Activated CD8-positive, alpha-beta memory T cell treated with anti-CD3 and anti-CD28 coated beads, Interleukin-2, amount 50 U/mL, for 24 hours (primary cell): ENCODE data around the gene SREBF1.

Experiments
- DNase-seq: peaks from one replicate; pipeline ENCODE4 v3.0.0-alpha.2; 2020; ENCODE audit errors: extremely low read depth

Gene SREBF1

DNA sequence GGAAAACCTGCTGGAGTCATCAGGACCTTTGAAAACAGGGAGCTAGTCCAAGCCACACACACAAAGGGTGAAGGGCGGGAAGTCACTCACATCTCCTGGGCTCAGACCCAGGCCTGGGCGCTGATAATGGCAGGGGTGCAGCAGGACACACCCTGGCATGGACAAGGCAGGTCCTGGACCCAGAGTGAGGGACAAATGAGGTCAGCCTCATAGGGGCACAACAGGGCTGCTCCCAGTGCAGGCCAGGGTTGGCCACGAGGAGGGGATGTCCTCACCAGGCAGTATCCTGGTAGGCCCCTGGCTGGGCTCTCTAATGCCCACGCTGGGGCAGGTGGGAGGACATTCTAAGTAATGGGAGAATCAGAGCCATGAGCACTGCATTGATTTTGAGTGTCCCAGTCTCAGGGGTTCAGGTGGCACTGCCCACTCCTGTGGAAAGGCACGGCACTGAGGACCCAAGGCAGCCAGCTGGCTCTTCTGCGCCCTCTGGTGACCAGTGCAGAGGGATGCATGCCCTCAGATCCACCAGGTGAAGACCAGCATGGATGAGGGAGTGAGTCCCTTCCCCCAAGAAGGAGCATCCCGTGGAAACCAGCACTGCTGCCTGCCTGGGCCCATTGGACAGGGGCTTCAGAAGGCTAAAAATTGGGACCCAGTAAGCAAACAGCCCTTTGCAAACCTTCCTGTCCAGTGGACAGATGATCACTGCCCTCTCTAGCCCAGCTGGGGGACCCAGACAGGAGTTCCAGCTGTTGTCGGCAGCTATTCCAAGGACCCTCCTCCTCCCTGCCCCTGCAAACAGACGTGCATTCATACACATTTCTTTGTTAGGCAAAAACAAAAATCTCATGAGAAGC is 23.4 kb upstream of the SREBF1 start:
- DNase-seq = no peak

DNA sequence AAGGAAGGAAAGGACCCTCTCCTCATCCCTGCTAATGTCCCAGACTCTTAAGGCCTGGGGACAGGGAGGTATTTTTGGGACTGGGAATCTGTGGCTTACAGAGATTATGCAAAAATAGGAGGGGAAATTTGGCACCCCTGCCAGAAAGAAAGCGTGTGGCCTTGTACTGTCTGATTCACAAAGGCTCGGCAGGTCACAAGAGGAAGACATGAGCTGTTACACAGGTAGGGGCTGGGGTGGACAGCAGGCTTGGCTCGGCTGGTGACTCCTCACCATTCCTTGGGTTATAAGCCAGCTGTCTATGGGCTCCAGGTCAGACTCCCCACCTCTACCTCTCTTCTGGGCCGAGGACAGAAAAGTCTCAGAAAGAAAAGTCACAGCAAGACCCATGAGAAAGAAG is 20.7 kb upstream of the SREBF1 start:
- no peak for DNase-seq

DNA sequence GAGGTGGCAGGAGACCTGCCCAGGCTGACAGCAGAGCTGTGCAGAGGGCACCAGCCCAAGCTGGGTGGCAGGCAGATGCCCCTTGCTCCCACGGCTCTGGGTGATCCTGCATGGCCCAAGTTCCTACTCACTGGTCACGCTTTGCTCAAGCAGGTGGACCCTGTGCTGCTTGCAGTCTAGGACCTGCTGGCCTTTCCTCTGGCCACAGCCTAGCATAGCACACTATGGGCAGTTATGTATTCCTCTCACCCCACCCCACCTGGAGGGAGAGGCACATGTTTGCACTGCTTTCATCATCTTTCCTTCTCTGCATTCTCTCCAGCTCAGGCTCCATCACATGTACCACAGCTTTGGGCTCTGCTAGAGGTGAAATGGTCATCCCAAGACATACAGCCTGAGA is 19.6 kb upstream of the SREBF1 start:
- no peak for DNase-seq

DNA sequence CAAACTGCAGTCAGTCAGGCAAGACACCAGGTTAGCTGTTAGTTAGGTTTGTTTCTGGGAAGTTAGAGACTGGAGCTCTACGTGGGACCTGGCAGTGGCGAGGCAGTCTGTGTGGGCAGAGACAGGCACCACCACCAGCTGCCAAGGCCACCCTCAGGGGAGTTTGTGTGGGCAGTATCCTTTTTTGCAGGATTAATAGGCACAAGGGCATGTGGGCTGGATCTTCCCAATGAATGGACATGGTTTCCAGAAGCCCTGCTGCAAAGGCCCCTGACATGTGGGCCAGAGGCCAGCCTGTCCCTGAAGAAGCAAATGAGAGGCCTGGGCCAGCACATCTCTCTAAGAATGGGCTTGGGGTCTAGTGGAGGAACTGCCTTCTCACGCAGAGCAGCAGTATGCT is 19.2 kb upstream of the SREBF1 start:
- no peak for DNase-seq

DNA sequence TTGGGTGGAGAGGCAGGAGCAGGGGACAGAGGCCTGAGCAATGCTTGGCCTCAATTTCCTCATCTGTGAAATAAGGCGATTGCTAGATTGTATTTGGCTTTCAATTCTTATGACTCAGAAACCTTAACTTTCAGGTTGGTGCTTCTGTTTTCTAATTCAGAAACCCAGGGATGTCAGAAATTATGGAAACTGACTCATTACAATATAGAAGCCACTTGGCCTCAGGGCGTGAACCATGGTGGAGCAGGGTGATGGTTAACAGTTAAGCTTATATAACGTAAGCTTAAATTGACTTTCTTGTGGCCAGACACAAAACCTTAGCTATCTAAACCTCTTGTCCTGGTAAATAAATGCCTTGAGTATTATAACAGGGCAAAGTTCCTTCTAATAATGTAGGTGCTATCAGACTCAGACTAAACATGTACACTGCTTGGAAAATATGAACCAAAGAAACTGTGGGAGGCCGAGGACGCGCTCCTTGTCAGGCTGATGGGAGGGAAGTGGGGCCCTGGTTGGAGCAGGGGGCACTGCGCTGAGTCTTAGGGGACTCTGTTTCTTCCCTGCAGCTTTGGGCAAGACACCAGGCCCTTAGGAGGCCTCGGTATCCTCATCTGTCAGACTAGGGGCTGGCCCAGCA is 17.1 kb upstream of the SREBF1 start:
- DNase-seq = no peak

DNA sequence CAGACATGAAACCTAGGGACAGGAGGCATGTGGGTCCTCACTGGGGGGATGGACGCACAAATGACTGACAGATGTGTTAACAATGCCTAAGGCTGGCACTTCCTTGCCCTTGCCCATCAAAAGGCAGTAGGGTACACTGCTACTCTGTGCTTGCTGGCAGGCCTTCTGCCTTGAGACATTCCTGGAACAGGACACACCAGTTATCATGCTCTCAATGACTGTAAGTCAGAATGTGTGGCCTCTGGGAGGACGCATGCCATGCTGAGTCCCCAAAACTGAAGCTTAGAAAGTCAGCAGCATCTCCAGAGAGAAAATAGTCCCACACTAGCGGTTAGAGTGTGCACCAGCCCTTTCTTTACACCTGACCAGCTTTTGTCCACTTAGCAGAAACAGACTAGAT is 16.1 kb upstream of the SREBF1 start:
- DNase-seq = no peak

DNA sequence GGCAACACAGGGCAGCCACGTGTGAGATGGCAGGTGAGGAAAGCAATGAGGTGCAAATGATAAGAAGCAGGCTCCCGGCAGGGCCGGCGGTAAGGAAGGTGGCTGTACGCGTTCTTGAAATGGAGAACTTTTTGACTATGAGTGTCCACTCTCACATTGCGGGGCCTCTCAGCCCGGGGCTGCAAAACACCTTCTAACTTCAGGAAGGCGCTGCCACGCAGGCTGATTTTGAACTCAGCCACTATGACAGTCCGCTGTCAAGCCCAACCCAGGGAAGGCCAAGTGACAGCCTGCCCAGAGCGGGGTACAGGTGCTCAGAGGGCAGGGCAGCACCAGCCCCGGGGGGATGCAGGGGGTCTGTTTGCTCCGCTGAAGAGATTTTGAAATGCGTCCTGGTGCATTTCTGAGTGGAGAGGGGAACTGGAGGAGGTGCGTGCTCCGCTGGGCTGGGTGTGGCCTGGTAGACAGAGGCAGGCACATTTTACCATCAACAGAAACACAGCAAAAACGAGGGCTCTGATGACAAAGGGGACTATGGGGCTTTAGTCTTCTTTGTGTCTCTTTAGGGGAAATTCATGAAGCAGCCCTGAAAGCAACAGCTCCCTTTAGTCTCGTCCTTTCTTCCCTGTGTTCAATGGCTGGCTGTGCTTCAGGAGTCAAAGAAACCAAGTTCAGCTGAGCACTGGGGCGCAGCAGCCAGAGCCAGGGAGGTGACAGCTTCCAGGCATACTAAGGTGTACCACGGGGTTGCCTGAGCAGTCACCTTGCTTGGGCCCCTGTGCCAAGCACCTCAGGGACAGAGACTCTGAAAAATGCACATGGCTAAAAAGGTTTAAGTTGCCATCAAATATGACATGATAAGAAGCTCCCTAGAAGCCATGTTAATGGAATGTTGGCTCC is 14.6 kb upstream of the SREBF1 start:
- no peak for DNase-seq

DNA sequence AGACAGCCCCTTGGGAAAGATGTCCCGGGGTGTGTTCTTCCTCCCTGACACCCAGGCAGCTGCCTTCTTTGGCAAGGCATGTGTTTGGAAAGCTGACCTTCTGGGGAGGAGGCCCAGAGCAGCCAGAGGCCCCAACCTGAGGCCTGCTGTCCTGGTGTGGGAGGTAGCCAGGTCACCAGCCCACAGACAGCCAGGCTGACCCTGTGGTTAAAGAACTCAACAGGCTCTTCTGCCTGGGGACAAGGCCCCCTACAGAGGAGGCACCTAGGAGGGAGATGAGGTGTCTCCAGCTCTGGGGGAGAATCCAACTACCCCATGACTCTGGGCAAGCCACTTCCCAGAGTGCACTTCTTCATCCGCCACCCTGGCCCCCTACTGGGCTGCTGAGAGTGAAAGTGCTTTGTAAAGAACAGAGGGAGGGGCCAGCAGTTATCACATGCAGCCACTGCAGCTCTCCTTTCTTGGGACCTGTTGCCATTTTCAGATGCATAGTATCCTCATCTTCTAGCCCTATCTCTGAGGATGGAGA is 13.1 kb upstream of the SREBF1 start:
- no peak for DNase-seq

DNA sequence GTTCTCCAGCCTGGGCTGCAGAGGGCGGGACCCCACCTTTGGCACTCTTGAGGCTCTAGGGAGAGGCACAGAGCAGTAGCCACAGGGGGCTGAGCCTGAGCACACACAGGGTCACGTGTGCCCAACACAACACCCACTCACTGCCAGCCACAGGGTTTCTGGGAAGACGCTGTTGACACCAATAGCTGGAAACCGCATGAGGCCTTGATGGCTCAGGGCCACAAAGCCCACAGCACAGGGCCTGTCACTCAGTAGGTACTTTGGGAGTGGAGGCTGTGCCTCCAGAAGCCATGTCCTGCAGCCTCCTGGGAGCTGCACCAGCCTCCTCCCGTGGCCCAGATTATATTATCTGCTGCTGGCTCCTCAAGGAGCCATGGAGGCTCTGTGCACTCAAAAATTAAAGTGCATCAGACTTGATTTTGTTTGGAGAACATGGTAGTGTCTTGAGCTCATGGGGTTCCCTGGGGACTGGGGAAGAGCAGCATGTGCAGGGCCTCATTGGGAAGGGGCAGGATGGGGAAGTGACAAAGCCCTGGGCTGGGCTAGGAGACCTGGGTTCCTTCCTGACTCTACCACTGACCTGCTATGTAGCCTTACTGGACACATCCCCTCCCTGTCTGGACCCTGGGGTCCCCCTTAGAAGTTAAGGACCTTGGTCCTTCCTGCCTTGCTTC is 12.5 kb upstream of the SREBF1 start:
- peak; percentile 82 for DNase-seq

DNA sequence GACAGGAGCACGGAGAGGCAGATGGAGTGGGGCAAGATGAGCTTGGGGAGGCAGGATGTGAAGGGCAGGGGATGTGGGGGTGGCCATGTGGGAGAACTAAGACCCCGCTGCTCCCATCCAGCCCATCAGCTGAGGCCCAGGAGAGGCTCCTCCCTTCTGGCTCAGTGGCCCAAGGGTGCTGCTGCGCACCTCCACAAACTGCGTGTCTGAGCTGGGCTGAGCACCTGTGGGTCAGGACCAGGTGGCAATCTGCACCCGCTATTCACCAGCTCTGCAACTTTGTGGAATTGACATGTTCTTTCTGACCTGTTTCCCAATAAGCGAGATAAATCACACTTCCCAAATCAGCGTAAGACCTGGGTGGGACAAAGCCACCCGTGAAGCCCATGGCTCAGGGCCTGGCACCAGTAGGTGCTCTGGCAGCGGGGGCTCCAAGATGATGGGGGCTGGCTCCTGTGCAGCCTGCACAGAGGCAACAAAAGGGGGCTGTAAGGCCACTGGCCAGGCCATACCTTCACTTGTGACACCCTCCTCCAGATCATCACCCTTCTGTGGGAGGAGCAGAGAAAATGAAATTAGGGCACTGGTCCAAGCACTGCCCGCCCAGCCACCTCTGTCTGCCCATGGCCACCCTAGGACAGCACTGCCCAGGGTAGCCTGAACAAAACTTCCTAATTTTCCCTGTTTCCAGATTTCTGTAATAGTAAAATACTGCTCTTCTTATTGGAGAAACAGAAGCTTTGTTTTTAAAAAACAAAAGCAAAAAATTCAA is 11.7 kb upstream of the SREBF1 start:
- no peak for DNase-seq

DNA sequence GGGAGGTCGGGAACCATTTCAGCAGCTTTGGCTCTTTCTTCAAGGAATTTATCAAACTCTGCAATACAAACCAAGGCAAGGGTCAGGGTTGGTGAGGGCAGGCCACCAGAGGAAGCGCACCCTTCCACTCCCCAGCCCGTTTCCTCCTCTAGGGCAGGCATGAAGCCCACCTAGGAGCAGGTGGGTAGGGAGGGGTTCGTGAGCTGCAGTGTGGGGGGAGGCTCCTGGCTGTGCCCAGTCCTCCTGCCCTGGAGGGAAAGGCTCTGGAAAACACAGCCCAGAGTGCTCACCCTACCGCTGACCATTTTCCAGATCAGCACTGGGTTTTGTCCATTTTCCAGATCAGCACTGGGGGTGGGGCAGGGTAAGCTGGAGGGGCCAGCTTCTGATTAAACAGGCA is 10.9 kb upstream of the SREBF1 start:
- no peak for DNase-seq

DNA sequence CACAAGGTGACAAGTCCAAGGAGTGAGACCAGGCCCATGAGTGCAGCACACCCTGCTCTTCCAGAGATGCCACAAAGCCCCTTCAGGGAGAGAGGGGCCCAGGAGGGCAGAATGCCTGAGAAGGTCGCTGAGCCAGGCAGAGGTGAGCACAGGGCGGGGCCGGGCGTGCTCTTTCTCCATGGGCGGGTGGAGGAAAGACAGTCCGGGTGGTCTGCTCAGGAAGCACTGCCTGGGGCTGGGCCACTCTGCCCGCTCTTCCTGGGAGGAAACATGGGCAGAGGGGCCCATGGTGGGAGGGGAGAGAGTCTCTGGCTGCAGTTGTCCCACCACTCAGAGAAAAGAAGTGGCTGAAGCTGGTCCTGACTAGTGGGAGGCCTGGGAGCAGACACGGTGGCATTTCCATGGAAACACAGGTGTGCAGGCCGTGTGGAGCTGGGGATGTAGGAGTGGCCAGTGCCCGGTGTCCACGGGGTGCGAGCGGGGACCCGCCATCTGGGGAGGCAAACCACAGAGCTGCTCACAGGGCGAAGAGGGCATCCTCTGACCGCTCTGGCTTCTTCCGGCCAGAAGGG is 10.4 kb upstream of the SREBF1 start:
- no peak for DNase-seq

DNA sequence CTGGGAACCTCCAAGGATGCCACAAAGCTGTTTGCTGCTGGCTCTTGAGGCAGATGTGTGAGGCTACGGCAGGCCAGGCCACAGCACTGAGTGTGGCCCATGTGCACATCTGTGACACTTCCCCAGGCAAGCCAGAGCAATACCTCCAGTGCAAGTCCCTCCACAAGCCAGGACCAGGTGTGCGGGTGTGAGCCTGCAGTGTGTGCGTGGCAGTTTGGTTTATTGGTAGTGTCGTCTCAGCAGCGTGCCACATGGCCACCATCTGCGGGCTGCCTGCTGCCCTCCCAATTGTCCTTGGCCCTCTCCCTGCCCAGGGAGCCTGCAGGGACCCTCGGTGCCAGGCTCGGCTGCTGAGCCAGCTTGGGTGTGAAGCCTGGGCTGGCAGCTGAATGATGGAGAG is 9.9 kb upstream of the SREBF1 start:
- DNase-seq = no peak

DNA sequence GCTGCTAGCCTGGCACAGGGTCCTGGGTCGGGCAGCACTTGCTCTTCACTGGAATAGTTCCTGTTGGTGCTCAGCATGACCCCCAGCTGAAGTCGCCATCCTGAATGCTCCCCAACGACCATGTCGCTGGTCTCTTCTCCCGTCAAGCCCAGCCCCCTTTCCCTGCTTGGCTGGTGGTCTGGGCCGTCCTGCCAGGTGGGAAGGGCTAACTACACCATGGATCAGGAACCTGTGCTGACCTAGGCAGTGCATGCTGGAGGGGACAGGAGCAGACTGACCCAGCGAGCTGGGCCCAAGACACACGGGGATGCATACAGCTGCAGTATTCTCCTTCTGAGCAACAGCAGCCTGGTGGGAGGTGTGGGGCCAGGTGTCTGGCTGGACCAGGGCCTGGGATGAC is 9.2 kb upstream of the SREBF1 start:
- DNase-seq = no peak

DNA sequence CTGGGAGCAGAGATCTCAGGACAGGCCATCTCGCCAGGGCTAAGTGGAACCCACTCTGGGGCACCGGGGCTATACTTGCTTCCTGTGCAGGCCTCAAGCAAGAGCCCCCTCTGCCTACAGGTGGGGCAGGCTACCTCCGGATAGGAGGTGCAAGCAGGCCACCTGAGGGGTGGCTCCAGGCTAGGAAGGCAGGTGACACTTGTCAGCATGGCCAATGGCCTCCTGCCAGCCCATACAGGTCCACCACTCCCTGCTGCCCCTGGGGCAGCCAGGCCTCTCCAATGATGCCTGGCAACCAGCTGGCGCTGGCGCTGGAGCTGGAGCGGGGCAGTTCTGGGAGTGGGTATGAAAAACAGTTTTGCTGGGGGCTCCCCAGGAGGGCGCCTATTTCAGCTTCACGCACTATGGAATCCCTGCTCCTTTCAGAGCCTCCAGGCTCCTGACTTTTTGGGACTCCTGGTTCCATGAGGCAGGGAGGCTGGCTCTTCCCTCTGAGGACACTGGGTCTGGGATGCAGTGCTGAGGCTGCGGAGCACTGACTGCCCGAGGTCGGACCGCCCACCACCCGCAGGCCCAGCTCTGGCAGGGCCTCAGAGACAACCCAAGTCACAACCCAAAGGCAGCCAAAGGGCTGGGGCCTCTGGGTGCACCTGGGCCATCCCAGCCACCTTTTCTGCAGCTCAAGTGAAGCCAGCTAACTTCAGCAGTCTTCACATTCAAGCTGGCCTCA is 8.4 kb upstream of the SREBF1 start:
- no peak for DNase-seq

DNA sequence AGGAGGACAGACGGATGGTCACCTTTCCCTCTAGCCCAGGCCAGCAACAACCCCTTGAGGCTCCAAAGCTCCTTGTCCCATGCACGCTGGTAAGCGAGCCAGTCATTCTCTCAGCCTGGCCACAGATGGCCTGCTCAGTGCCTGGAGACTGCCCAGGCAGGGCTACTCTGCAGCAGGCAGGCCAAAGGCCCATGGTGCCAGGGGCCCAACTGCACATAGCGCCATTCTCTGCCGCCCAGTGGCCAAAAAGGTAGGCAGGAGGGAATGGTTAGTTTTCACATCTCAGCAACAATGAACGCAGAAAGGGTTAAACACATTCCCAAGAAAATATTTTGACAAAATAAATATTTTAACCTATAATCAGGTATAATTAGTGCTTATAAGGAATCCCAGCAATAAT is 7.7 kb upstream of the SREBF1 start:
- DNase-seq = no peak

DNA sequence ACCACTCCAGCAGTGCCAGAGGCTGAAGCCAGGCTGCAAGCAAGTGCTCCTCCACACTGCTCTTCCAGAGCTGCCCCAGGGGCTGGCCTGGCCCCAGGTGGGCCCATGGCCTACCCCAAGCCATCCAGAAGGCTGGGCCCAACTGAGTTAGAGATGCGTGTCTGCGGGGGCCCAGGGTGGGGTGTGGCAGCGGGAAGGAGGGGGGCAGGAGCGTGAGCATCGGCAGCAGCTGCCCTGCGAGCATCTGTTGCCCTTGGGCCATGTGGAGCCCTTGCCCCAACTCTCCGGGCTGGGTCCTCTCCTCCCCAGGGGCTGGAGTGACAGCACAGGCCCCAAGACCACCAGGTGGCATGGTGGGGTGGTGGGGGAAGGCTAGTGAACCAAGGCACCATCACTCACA is 7.3 kb upstream of the SREBF1 start:
- no peak for DNase-seq

DNA sequence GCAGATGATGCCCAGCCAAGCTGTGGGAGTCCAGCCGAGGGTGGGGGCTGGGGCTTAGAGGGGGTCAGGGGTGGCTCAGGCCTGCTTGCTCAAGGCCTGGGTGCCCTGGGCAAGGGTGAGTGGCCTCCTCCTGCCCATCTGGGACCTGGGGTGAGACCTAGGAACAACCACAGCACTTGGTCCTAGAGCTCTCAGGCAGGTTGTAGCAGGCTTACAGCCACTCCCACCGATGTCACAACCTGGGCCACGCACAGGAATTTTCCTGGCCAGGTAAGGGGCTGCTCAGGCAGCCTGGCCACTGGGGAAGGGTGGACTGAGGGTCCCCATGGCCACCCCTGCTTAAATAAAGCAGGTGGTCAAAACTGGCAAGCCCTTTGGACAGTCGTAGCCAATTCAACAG is 6.3 kb upstream of the SREBF1 start:
- no peak for DNase-seq

DNA sequence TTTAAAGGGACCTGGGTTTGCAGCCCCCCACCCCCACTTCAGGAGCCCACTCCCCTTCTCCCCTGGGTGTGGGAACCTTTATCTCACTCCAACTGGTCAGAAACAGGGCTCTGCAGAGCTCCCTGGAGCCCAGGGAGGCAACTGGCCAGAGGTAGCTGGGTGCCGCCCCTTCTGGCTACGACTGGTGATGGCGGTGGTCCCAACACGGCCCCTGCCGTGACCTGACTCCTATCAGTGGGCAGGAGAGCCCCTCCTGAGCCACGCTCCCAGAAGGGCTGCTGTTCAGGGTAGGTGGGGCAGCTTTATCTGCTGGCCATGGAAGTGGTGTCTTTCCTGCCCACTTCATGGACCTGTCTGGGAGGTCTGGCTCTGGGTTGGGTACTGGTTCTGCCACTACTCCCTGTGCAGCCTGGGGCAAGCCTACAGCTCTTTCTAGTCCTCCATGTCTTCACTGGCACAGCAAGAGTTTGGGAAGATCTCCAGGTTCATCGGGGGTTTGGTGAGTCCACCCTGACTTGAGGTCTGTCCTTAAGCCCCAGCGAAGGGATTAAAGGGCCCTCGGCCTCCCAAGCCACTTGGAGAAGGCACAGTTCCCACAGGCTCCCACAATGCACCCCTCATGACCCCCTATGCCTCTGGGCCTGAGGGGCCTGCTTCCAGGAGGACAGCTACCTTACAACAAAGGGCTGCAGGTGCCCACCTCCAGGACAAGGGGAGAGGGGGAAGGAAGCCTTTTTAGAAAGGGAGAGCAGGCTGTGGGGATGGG is 5.5 kb upstream of the SREBF1 start:
- no peak for DNase-seq
